HG03354 (cell line): Measurements from ENCODE around the gene ATP6V1G2.
"Not testable (repeated sequence)": the region's sequence is repeated elsewhere in the genome, so short reads cannot be mapped to it uniquely, and the experiment has no call there.

Source experiments
- ATAC-seq: cut with Tn5 transposase; IDR thresholded peaks from one replicate; pipeline ENCODE4 v1.9.1; 2021; ENCODE audit warnings: mild to moderate bottlenecking; ENCODE audit not compliant: unreplicated experiment, poor library complexity, severe bottlenecking

The ATP6V1G2 gene

GRCh38 chr6:31496826-31497225 lies 49.6 kb downstream of the ATP6V1G2 start:
- not testable (repeated sequence) for ATAC-seq

DNA sequence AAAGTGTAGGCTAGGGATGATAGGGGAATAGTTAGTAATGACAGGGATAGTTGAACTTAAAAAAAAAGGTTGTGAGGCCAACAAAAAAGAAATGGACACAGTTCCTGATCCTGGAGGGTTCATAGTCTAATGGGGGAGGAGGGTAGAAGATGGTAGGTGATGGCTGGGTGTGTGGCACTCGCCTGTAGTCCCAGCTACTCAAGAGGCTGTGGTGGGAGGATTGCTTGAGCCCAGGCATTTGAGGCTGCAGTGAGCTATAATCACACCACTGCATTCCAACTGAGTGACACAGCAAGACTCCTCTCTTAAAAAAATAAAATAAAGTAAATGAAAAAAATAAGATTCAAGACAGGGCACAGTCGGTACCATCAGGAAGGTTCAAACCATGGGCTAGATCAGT lies 50.8 kb downstream of the ATP6V1G2 start:
- ATAC-seq = no peak
